Activated CD4-positive, CD25-positive, alpha-beta regulatory T cell treated with anti-CD3 and anti-CD28 coated beads, Interleukin-2, amount 50 U/mL, for 16 hours (primary cell): ENCODE measurements around the gene TMPRSS2.

ENCODE experiments used
- DNase-seq: peaks from one replicate; pipeline ENCODE4 v3.0.0-alpha.2; 2020; ENCODE audit warnings: low read depth, low spot score

Gene TMPRSS2

DNA sequence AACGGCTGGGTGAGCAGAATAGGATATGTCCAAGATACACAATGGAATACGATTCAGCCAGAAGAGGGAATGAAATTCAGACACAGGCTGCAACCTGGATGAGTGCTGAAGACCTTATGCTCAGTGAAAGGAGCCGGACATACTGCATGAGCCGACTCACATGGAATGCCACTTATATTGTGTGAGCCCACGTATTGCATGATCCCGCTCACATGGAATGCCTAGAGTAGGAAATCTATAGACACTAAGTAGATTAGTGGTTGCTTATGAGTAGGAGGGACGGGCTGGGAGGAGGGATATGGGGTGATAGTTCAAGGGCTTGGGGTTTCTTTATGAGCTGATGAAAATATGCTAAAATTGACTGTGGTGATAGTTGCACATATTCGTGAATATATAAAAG is 26.8 kb downstream of the TMPRSS2 start:
- DNase-seq: no peak

GRCh38 chr21:41480086-41480690 is 27.8 kb downstream of the TMPRSS2 start:
- no peak for DNase-seq

- no peak for DNase-seq
Observed at GRCh38 chr21:41479686-41480085, 28.3 kb downstream of the TMPRSS2 start.

GRCh38 chr21:41478319-41479177 is 29.4 kb downstream of the TMPRSS2 start:
- no peak for DNase-seq

DNA sequence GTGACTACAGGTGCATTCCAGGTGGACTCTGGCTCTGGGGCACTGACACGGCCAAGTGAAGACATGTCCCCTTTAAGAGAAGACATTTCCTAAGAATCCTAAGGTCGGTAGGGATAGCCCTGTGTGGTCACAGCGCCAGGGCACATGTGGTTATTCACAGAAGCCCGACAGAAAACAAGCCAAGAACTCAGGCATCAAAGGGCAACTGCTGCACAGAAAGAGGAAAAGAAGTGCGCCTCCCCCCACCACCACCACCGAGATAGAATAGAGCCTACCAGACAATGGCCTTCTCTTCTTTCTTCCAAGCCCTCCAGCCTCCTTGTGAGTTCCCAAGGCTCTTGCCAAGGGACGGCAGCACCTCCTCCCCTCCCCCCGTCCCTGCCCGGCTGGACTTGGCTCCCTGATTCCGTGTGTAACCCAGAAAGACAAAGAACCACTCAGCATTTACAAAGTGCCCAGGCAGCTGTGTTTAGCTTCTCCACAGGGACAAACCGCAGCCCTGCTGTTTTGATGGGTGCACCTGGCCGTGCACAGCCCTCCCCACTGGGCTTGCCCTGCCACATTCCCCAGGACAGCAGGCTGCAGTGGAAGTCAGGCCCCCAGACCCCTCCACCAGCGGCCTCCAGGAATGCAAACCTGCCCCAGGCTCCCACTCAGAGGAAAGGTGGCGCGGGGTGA is 30.2 kb downstream of the TMPRSS2 start:
- DNase-seq: no peak

- DNase-seq: no peak
Observed at GRCh38 chr21:41475714-41476420, 32.1 kb downstream of the TMPRSS2 start.

DNA sequence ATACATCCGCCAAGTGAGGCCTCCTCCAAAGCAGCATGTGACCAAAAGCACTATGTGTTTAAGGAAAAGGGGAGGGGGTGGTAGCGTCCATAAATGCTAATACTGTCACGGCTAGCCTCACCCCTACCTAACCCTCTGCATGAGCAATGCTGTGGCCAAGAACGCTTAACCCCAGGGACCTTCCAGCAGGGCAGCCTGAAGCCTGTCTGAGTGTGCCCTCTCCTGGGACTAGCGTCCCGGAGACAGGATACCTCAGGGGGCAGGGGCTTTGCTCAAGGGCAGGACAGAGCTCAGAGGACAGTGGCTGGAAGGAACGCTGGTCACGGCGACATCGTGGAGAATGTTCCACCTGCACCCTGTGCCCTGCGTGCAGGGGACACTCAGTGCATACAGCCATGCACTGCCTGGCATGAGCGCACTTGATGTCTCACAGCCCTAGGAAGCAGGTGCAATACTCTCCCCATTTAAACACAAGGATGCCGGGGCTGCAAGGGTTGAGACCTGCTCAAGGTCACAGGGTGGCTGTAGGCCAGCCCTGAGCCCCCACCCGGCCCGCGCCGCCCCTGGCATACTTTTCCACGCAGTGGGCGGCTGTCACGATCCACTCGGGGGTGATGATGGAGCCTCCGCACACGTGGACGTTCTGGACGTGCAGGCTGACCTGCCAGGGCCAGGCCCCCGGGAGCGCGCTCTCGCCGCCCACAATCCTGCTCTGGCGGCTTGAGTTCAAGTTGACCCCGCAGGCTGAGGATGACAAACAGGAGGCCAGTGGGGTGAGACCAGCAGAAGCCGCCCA is 35.0 kb downstream of the TMPRSS2 start:
- DNase-seq: no peak

DNA sequence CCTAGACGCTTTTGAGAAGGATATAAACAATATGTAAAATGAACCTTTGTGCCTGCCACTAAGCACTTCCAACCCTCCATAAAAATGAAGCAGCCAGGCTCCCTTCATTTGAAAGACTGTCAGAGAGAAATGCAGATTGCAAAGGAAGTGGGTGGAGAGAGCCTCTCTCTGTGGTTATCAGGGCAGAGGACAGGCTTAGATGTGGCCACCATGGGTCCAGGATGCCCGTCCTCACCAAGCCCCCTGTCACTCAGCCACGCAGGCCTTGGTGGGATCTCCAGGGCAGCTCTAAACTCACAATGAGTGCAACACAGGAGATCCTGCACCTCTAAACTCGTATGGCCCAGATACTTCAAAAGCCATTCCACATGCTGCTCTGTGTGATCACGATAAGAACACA is 37.9 kb downstream of the TMPRSS2 start:
- DNase-seq: no peak

- no peak for DNase-seq
Observed at GRCh38 chr21:41466024-41466820, 41.7 kb downstream of the TMPRSS2 start.

GRCh38 chr21:41465176-41465781 is 42.7 kb downstream of the TMPRSS2 start:
- no peak for DNase-seq

GRCh38 chr21:41460578-41461527 is 47.1 kb downstream of the TMPRSS2 start:
- DNase-seq: peak; percentile 20

DNA sequence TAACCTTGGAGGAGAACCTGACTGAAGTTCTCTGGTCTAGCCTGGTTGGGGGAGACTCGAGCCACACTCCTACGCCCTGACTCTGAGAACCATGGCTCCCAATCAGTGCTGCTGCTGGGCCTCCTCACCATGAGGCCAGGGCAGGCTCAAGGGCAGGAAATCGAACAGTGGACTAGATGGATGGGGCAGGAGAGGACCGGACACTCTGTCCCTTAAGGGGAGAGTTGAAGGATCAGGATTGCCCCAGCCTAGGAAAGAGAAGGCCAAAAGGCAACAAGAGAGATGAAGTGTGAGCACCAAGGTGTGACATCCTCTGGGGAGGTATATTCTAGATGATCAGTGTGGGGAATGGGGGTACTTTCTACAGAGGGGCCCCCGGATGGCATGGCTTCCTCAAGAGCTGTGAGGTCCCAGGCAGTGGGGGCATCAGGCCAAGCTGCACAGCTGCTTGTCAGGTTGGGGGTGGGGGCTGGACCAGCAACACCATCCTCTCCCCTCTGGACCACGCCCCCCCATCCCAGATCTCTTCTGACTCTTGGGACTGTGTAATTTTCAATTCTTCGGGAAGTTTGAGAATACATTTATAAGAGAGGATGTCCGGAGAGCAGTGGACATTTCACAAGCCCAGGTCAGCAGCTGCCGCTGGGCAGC is 47.9 kb downstream of the TMPRSS2 start:
- DNase-seq: no peak

- DNase-seq: no peak
Observed at GRCh38 chr21:41458559-41458958, 49.4 kb downstream of the TMPRSS2 start.

GRCh38 chr21:41458121-41458520 is 49.8 kb downstream of the TMPRSS2 start:
- DNase-seq: no peak

- DNase-seq: no peak
Observed at GRCh38 chr21:41453761-41454160, 54.2 kb downstream of the TMPRSS2 start.

- no peak for DNase-seq
Observed at GRCh38 chr21:41453198-41453597, 54.8 kb downstream of the TMPRSS2 start.

DNA sequence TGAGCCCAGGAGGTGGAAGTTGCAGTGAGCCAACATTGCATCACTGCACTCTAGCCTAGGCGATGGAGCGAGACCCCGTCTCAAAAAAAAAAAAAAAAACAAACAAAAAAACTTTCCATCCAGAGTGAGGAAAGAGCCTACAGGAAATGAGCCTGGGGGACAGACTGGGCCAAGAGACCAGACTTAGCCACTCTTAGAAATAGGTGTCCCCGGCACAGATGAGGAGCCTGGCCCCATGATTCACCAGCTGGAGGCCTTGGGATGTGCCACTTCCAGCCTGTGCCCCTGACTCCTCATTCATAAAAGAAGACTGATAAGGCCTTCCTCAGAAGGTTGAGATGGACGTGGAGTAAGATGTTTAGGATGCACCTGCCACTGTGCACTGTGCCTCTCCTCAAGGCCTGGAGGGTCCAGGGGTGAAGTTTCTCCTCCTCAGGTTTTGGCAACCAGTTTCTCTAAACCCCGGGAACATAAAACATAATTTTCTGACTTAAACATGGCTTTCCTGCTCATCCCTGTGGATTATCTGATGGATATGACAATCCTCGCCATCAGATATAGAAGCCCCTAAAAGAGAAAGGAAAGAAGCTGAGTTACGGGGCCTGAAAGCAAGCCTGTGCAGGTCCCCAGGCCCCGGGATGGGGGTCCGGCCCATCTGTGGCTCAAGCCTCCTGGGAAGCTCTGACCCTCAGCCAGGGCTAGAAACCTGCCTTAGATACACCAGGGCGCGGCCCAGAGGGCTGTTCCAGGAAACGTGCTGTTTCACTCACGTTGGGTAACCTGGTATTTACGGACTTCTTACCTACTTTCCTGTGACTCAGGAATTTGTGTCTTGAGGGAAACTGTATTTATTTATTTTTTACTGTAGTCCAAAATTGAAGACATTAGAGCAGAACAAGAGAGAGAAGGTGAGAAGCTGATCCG is 55.9 kb downstream of the TMPRSS2 start:
- no peak for DNase-seq
